ENCODE results near the gene FAM131C.

GRCh38 chr1:16072616-16073484 is 601 bp downstream of the FAM131C start:
- no peak for TF ChIP-seq CTCF (IDR thresholded peaks at IDR 0.05; ENCODE audit: low read depth, low read length)
- no peak for TF ChIP-seq POLR2A (IDR thresholded peaks at IDR 0.05; ENCODE audit: extremely low read depth, insufficient read length)
- no peak for TF ChIP-seq MYC (IDR thresholded peaks at IDR 0.05; ENCODE audit: low read depth, low read length)
- no peak for TF ChIP-seq MAX (IDR thresholded peaks at IDR 0.05; ENCODE audit: low read depth, low read length)

Data from NB4 (cell line).